ENCODE measurements around the gene IL12RB2. TPM values are rescaled to one million over a fixed set of nuclear protein-coding genes. Genes with fewer than 3 reads are reported as not detected.

IL12RB2 gene
- polyA plus RNA-seq, 4 donors, result 0.21 to 0.54 (median 0.52) TPM; not detected in 1

DNA sequence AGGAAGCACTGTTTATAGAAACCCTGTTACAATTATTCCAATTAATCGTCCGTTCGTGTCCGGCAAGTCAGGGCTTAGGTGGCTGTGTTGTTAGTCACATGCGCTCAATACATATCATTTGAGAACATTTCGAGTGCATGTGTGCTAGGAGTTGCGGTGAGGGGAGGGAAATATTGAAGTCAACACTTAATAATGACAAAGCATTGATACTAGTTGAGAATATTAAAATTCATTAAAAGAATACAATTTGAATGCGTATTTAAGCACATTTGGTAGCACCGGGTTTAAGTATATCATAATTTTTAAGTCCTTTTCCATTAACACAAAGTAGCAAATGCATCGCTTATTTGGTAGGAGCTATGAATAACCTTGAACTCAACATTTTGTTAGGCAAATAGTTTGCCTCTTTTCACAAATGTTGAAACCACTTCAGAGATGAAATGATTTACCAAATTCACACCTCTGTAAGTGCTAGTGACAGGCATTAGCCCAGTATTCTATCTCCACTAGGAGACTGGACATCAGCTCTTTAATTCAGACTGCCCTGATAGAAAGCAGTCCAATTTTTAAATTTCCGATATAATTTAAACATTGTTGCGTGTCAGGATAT is 123.6 kb downstream of the IL12RB2 start:
- Histone ChIP-seq H3K36me3 (ENCODE audit: control insufficient read depth in 3 of 3, insufficient read depth in 2 of 3, low read depth in 1 of 3, low read length in 3 of 3) (peaks cover 0 to 5% (median 4%) of the 10 kb centered on the region in 3 donors), H3K4me1 (ENCODE audit: control insufficient read depth in 3 of 3, insufficient read depth in 2 of 3, low read depth in 1 of 3, low read length in 2 of 3) (peaks cover 0 to 5% (median 3%) of the 10 kb centered on the region in 3 donors), H3K9me3 (ENCODE audit: control insufficient read depth in 2 of 2, insufficient read depth in 1 of 2, low read depth in 1 of 2, low read length in 1 of 2) (no peaks in the 10 kb centered on the region), H3K27ac (ENCODE audit: low read depth in 1 of 3, low read length in 2 of 3) (peak overlapping the region; percentile 88 to 98 (median 90)), H3K4me3 (ENCODE audit: low read depth in 1 of 3, low read length in 3 of 3) (peak overlapping the region; percentile 69 to 94 (median 72)), H3K27me3 (ENCODE audit: control insufficient read depth in 3 of 3, insufficient read depth in 3 of 3, low read length in 3 of 3) (no peaks in the 10 kb centered on the region)
- peak in 1 of 2 donors; percentile 9 for DNase-seq
- 6 to 17% (median 9%) methylated on average over 12 of the region's 12 CpGs for WGBS, 3 donors
- FAIRE-seq, result no peak

DNA sequence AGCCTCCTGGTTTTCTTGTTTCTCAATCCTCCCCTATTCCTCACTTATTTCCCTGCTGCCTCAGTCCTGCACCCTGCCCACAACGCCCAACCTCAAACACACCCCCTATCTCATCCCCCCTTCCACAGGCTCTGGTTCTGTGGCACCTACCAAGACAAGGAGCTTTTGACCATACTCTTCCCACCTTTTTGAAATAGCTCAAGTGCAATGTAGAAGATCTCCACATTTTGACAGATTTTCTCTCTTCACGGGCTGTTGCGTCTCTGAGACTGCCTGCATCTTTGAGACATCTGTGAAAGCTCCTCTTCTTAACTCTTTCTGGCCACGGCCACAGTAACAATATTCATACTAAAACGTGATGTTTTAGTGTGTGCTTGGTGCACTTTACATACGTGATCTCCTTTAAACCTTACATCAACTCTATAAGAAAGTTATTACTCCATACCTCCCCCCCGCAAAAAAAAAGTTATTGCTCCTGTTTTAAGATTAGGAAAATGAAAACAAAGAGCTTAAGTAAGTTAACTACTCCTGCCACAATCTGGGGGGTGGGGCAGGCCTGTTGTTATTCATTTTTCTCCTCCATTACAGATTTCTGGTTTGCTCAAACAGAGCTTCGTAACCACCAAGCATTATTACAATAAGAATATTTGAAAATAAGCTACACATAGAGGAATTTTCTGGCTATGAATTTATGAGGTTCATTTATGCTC is 124.4 kb downstream of the IL12RB2 start:
- H3K4me3 ChIP-seq (ENCODE audit: low read depth in 1 of 3, low read length in 3 of 3), result peak overlapping the region in 1 of 3 donors; percentile 42
- WGBS, 3 donors, result 26 to 47% (median 41%) methylated on average over 8 of the region's 8 CpGs
- FAIRE-seq, result no peak
- no peaks in the 10 kb centered on the region for H3K9me3 ChIP-seq (ENCODE audit: control insufficient read depth in 2 of 2, insufficient read depth in 1 of 2, low read depth in 1 of 2, low read length in 1 of 2)
- H3K4me1 ChIP-seq (ENCODE audit: control insufficient read depth in 3 of 3, insufficient read depth in 2 of 3, low read depth in 1 of 3, low read length in 2 of 3), result peaks cover 0 to 5% (median 3%) of the 10 kb centered on the region in 3 donors
- H3K27ac ChIP-seq (ENCODE audit: low read depth in 1 of 3, low read length in 2 of 3), result peak overlapping the region in 2 of 3 donors; percentile 5 to 8
- H3K27me3 ChIP-seq (ENCODE audit: control insufficient read depth in 3 of 3, insufficient read depth in 3 of 3, low read length in 3 of 3), result no peaks in the 10 kb centered on the region
- peak; percentile 10 to 39 for DNase-seq
- peaks cover 0 to 5% (median 4%) of the 10 kb centered on the region in 3 donors for H3K36me3 ChIP-seq (ENCODE audit: control insufficient read depth in 3 of 3, insufficient read depth in 2 of 3, low read depth in 1 of 3, low read length in 3 of 3)

DNA sequence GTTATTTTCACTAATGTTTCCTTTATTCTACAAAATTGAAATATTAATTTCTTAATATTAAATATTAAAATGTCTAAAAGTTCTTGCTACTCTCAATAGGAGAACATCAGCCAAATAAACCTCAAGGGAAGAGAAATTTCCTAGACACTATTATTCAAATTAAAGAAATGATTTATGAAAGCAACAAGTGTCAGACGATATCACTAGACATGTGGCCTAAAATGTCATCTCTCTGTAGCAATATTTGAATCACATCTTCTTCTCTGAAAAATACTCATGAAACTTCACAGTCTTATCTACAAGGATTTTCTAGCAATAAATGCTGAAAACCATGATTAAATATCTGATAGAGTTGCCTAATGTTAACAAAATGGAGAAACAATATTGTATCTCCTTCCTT is 125.1 kb downstream of the IL12RB2 start:
- DNase-seq, result no peak
- Histone ChIP-seq H3K27me3 (ENCODE audit: control insufficient read depth in 3 of 3, insufficient read depth in 3 of 3, low read length in 3 of 3) (no peaks in the 10 kb centered on the region), H3K4me1 (ENCODE audit: control insufficient read depth in 3 of 3, insufficient read depth in 2 of 3, low read depth in 1 of 3, low read length in 2 of 3) (peaks cover 0 to 5% (median 3%) of the 10 kb centered on the region in 3 donors), H3K27ac (ENCODE audit: low read depth in 1 of 3, low read length in 2 of 3) (no peak overlapping the region), H3K36me3 (ENCODE audit: control insufficient read depth in 3 of 3, insufficient read depth in 2 of 3, low read depth in 1 of 3, low read length in 3 of 3) (peaks cover 0 to 5% (median 2%) of the 10 kb centered on the region in 3 donors), H3K4me3 (ENCODE audit: low read depth in 1 of 3, low read length in 3 of 3) (no peak overlapping the region), H3K9me3 (ENCODE audit: control insufficient read depth in 2 of 2, insufficient read depth in 1 of 2, low read depth in 1 of 2, low read length in 1 of 2) (no peaks in the 10 kb centered on the region)
- 81 to 86% (median 82%) methylated on average over 1 of the region's 1 CpG for WGBS, 3 donors
- FAIRE-seq, result no peak

DNA sequence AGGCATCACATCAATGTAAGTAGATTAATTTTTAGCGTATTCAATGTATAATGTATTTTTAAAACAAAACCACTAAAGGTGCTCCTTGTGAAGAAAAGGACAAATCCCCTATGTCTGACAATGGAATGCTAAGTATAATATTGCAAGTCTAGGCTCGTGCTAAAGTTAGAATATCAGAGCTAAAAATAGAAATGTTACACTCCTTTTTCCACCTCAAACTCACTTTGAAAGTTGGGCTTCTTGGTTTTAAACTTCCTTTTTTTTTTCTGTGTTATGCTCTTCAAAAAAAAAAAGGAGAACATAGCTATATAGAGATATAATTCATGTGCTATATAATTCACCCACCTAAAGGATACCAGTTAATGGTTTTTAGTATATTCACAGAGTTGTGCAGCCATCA is 126.2 kb downstream of the IL12RB2 start:
- peaks cover 0 to 5% (median 2%) of the 10 kb centered on the region in 3 donors for H3K36me3 ChIP-seq (ENCODE audit: control insufficient read depth in 3 of 3, insufficient read depth in 2 of 3, low read depth in 1 of 3, low read length in 3 of 3)
- DNase-seq (no peak), FAIRE-seq (no peak)
- no peak overlapping the region for H3K4me3 ChIP-seq (ENCODE audit: low read depth in 1 of 3, low read length in 3 of 3)
- no peaks in the 10 kb centered on the region for H3K9me3 ChIP-seq (ENCODE audit: control insufficient read depth in 2 of 2, insufficient read depth in 1 of 2, low read depth in 1 of 2, low read length in 1 of 2)
- H3K27me3 ChIP-seq (ENCODE audit: control insufficient read depth in 3 of 3, insufficient read depth in 3 of 3, low read length in 3 of 3), result no peaks in the 10 kb centered on the region
- peaks cover 0 to 5% (median 3%) of the 10 kb centered on the region in 3 donors for H3K4me1 ChIP-seq (ENCODE audit: control insufficient read depth in 3 of 3, insufficient read depth in 2 of 3, low read depth in 1 of 3, low read length in 2 of 3)
- H3K27ac ChIP-seq (ENCODE audit: low read depth in 1 of 3, low read length in 2 of 3), result no peak overlapping the region
- WGBS, 3 donors, result 64 to 93% (median 81%) methylated on average over 2 of the region's 2 CpGs

DNA sequence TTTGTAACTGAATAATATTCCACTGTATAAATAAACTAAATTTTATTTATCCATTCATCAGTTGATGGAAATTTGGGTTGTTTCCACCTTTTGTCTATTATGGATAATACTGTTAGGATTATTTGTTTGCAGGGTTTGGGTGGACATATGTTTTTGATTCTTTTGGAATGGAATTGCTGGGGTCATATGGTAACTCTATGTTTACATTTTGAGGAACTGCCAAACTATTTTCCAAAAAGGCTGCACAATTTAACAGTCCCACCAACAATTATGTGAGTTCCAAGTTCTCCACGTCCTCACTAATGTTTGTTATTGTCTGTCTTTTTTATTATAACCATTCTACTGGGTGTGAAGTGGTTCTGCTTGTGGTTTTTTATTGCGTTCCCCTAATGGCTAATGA is 126.8 kb downstream of the IL12RB2 start:
- no peak overlapping the region for H3K27ac ChIP-seq (ENCODE audit: low read depth in 1 of 3, low read length in 2 of 3)
- H3K27me3 ChIP-seq (ENCODE audit: control insufficient read depth in 3 of 3, insufficient read depth in 3 of 3, low read length in 3 of 3), result no peaks in the 10 kb centered on the region
- DNase-seq, result no peak

DNA sequence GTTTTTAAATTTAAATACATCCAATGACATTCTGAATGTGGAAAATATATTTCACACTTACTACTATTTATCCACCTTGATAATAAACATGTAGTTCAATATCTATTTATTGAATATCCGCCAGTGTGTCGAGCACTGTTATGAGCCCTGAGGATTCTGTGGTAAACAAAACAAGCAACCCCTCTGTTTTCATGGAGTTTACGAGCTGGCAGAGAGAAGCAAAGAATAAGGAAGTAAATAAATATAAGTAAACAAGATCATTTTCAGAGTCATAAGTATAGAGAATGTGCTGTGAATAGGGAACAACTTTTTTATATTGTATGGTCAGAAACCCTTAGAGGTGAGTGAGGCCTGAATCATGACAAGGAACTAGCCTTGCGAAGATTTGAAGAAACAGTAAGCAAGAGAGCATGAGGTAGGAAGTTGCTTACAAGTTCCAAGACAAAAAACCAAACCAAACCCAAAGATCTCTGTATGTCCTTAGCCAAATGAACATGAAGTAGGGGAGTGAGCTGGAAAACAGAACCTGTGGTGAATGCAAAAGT is 128.9 kb downstream of the IL12RB2 start:
- Histone ChIP-seq H3K4me3 (ENCODE audit: low read depth in 1 of 3, low read length in 3 of 3) (no peak overlapping the region), H3K9me3 (ENCODE audit: control insufficient read depth in 2 of 2, insufficient read depth in 1 of 2, low read depth in 1 of 2, low read length in 1 of 2) (no peaks in the 10 kb centered on the region), H3K27me3 (ENCODE audit: control insufficient read depth in 3 of 3, insufficient read depth in 3 of 3, low read length in 3 of 3) (no peaks in the 10 kb centered on the region), H3K27ac (ENCODE audit: low read depth in 1 of 3, low read length in 2 of 3) (no peak overlapping the region), H3K36me3 (ENCODE audit: control insufficient read depth in 3 of 3, insufficient read depth in 2 of 3, low read depth in 1 of 3, low read length in 3 of 3) (no peaks in the 10 kb centered on the region), H3K4me1 (ENCODE audit: control insufficient read depth in 3 of 3, insufficient read depth in 2 of 3, low read depth in 1 of 3, low read length in 2 of 3) (peaks cover 0 to 3% (median 2%) of the 10 kb centered on the region in 3 donors)
- FAIRE-seq (no peak), DNase-seq (no peak)
- WGBS, 3 donors, result 88 to 91% (median 90%) methylated on average over 4 of the region's 4 CpGs

More for the DNA sequence above, 126.8 kb downstream of the IL12RB2 start:
- Histone ChIP-seq H3K9me3 (ENCODE audit: control insufficient read depth in 2 of 2, insufficient read depth in 1 of 2, low read depth in 1 of 2, low read length in 1 of 2) (no peaks in the 10 kb centered on the region), H3K4me1 (ENCODE audit: control insufficient read depth in 3 of 3, insufficient read depth in 2 of 3, low read depth in 1 of 3, low read length in 2 of 3) (peaks cover 0 to 5% (median 3%) of the 10 kb centered on the region in 3 donors), H3K36me3 (ENCODE audit: control insufficient read depth in 3 of 3, insufficient read depth in 2 of 3, low read depth in 1 of 3, low read length in 3 of 3) (no peaks in the 10 kb centered on the region), H3K4me3 (ENCODE audit: low read depth in 1 of 3, low read length in 3 of 3) (no peak overlapping the region)
- 38 to 79% (median 70%) methylated on average over 2 of the region's 2 CpGs for WGBS, 3 donors
- no peak for FAIRE-seq

DNA sequence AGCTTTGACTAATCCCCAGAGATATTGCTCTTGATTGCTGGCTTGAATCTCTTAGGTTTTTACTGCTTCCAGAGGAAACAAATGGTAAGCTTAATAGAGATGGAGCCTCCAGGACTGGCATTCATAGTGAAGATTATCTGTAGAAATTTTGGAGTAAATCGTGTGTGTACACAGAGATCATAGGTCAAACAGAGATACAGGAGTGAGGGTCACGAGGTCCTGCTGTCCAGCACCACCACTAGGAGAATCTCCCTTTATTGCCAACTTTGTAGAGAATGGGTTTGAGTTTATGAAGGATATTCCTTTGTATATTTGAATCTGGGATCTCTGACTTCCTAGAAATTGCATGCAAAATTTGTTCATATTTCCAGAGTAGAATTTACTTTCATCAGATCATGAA is 130.3 kb downstream of the IL12RB2 start:
- no peaks in the 10 kb centered on the region for H3K27me3 ChIP-seq (ENCODE audit: control insufficient read depth in 3 of 3, insufficient read depth in 3 of 3, low read length in 3 of 3)
- H3K36me3 ChIP-seq (ENCODE audit: control insufficient read depth in 3 of 3, insufficient read depth in 2 of 3, low read depth in 1 of 3, low read length in 3 of 3), result no peaks in the 10 kb centered on the region
- no peaks in the 10 kb centered on the region for H3K9me3 ChIP-seq (ENCODE audit: control insufficient read depth in 2 of 2, insufficient read depth in 1 of 2, low read depth in 1 of 2, low read length in 1 of 2)
- peaks cover 0 to 3% (median 0%) of the 10 kb centered on the region in 3 donors for H3K4me1 ChIP-seq (ENCODE audit: control insufficient read depth in 3 of 3, insufficient read depth in 2 of 3, low read depth in 1 of 3, low read length in 2 of 3)
- H3K27ac ChIP-seq (ENCODE audit: low read depth in 1 of 3, low read length in 2 of 3), result no peak overlapping the region
- no peak for FAIRE-seq
- no peak overlapping the region for H3K4me3 ChIP-seq (ENCODE audit: low read depth in 1 of 3, low read length in 3 of 3)
- no peak for DNase-seq
- WGBS, 3 donors, result 47 to 79% (median 63%) methylated on average over 2 of the region's 2 CpGs

DNA sequence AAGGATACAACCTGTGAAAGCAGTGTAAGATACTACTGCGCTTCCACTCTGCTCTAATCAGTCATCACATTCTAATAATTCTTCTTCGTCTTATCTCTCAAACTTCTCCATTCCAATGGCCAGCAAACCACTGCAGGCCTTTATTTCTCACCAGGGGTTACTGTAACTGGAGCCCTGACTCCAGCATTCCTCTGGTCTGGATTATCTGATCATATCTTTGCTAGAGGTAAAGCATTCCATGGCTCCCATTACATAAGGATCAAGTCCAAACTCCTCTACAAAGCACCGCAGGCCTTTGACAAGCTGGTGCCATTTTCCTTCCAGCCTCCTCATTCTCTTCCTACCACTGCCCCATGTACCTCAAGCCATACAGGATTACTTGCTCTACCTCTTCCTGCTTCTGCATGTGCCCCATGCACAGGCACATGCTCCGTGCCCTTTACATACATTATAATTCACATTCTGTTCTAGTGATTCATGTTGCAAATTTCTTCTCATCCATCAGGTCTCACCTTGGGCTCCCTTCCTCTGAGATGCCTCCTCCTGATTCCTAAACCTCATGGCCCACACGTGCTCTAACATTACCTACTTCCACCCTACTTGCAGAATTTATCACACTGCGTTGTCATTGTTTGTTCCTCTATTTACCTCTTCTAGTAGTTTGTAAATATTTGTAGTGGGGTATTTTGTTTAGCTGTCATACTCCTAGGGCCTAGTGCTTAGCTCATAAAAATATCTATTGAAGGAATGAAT is 131.8 kb downstream of the IL12RB2 start:
- WGBS, 3 donors, result 90 to 93% (median 92%) methylated on average over 6 of the region's 6 CpGs
- H3K27me3 ChIP-seq (ENCODE audit: control insufficient read depth in 3 of 3, insufficient read depth in 3 of 3, low read length in 3 of 3), result no peaks in the 10 kb centered on the region
- peaks cover 0 to 3% (median 0%) of the 10 kb centered on the region in 3 donors for H3K4me1 ChIP-seq (ENCODE audit: control insufficient read depth in 3 of 3, insufficient read depth in 2 of 3, low read depth in 1 of 3, low read length in 2 of 3)
- DNase-seq (no peak), FAIRE-seq (no peak)
- H3K9me3 ChIP-seq (ENCODE audit: control insufficient read depth in 2 of 2, insufficient read depth in 1 of 2, low read depth in 1 of 2, low read length in 1 of 2), result no peaks in the 10 kb centered on the region
- no peak overlapping the region for H3K27ac ChIP-seq (ENCODE audit: low read depth in 1 of 3, low read length in 2 of 3)
- no peaks in the 10 kb centered on the region for H3K36me3 ChIP-seq (ENCODE audit: control insufficient read depth in 3 of 3, insufficient read depth in 2 of 3, low read depth in 1 of 3, low read length in 3 of 3)
- H3K4me3 ChIP-seq (ENCODE audit: low read depth in 1 of 3, low read length in 3 of 3), result no peak overlapping the region
